ENCODE measurements around the gene REG4. TPM values are rescaled to one million over a fixed set of nuclear protein-coding genes. Genes with fewer than 3 reads are reported as not detected.
"Not testable (repeated sequence)": the region's sequence is repeated elsewhere in the genome, so short reads cannot be mapped to it uniquely, and the experiment has no call there.

Gene REG4
- total RNA-seq (0.76 TPM), polyA plus RNA-seq (1.2 TPM)
- long read RNA-seq, donor 1 = 0 reads
- long read RNA-seq, donor 2 = 0 reads
- long read RNA-seq, donor 3 = 0 reads
- long read RNA-seq, donor 4, partial matches to known transcripts = 0 of 2 reads
- long read RNA-seq, donor 4, other reads (novel, unspliced or antisense) = 0 of 2 reads
- long read RNA-seq, donor 5, partial matches to known transcripts = 0 of 2 reads
- long read RNA-seq, donor 5, other reads (novel, unspliced or antisense) = 0 of 2 reads
- long read RNA-seq, donor 6 = 0 reads
- long read RNA-seq, donor 7 = 0 reads
- long read RNA-seq, donor 8 = 0 reads
- long read RNA-seq, donor 9, partial matches to known transcripts = 0 of 1 reads
- long read RNA-seq, donor 9, other reads (novel, unspliced or antisense) = 0 of 1 reads
- long read RNA-seq, donor 10 = 0 reads

GRCh38 chr1:119811387-119811786, at the start of gene REG4:
REG4 (minus strand) TSS chr1:119811460; CDS start chr1:119808769, 2,691 bp downstream.
- Histone ChIP-seq H3K36me3 (ENCODE audit: control insufficient read depth in 2 of 2, insufficient read depth in 2 of 2, low read length in 1 of 2) (no peaks in the 10 kb centered on the region), H3K27me3 (ENCODE audit: control insufficient read depth in 2 of 2, insufficient read depth in 1 of 2, low read length in 1 of 2) (peaks cover 0 to 2% of the 10 kb centered on the region in 2 donors), H3K27ac (ENCODE audit: low read depth in 1 of 2, low read length in 1 of 2) (no peak within 1 kb of the TSS), H3K9me3 (ENCODE audit: control insufficient read depth in 2 of 2, insufficient read depth in 1 of 2, low read length in 1 of 2) (no peaks in the 10 kb centered on the region), H3K4me3 (ENCODE audit: low read length in 2 of 2) (no peak within 1 kb of the TSS), H3K4me1 (ENCODE audit: control insufficient read depth in 2 of 2, insufficient read depth in 2 of 2, low read length in 2 of 2) (no peaks in the 10 kb centered on the region)
- no peak for DNase-seq (ENCODE audit: low read depth in 6 of 9, low spot score in 9 of 9)
- WGBS = 94% methylated on average over 7 of the region's 7 CpGs

GRCh38 chr1:119859647-119860046, 48.4 kb upstream of the REG4 start:
- H3K27ac ChIP-seq (ENCODE audit: low read depth in 1 of 2, low read length in 1 of 2) = no peak overlapping the region
- WGBS = 11% methylated on average over 4 of the region's 4 CpGs
- peak in 1 of 9 donors; percentile 13 for DNase-seq (ENCODE audit: low read depth in 6 of 9, low spot score in 9 of 9)
- H3K9me3 ChIP-seq (ENCODE audit: control insufficient read depth in 2 of 2, insufficient read depth in 1 of 2, low read length in 1 of 2) = no peaks in the 10 kb centered on the region
- no peak overlapping the region for H3K4me3 ChIP-seq (ENCODE audit: low read length in 2 of 2)
- H3K36me3 ChIP-seq (ENCODE audit: control insufficient read depth in 2 of 2, insufficient read depth in 2 of 2, low read length in 1 of 2) = no peaks in the 10 kb centered on the region
- H3K4me1 ChIP-seq (ENCODE audit: control insufficient read depth in 2 of 2, insufficient read depth in 2 of 2, low read length in 2 of 2) = no peaks in the 10 kb centered on the region
- H3K27me3 ChIP-seq (ENCODE audit: control insufficient read depth in 2 of 2, insufficient read depth in 1 of 2, low read length in 1 of 2) = no peaks in the 10 kb centered on the region

GRCh38 chr1:119858556-119859214, 47.4 kb upstream of the REG4 start:
- H3K9me3 ChIP-seq (ENCODE audit: control insufficient read depth in 2 of 2, insufficient read depth in 1 of 2, low read length in 1 of 2); DNase-seq (ENCODE audit: low read depth in 6 of 9, low spot score in 9 of 9); H3K4me1 ChIP-seq (ENCODE audit: control insufficient read depth in 2 of 2, insufficient read depth in 2 of 2, low read length in 2 of 2); H3K27ac ChIP-seq (ENCODE audit: low read depth in 1 of 2, low read length in 1 of 2); H3K4me3 ChIP-seq (ENCODE audit: low read length in 2 of 2); H3K27me3 ChIP-seq (ENCODE audit: control insufficient read depth in 2 of 2, insufficient read depth in 1 of 2, low read length in 1 of 2); H3K36me3 ChIP-seq (ENCODE audit: control insufficient read depth in 2 of 2, insufficient read depth in 2 of 2, low read length in 1 of 2): not testable (repeated sequence)
- WGBS = 81% methylated on average over 4 of the region's 4 CpGs

GRCh38 chr1:119858126-119858525, 46.9 kb upstream of the REG4 start:
- WGBS = 96% methylated on average over 2 of the region's 2 CpGs
- DNase-seq (ENCODE audit: low read depth in 6 of 9, low spot score in 9 of 9) = no peak
- Histone ChIP-seq H3K27ac (ENCODE audit: low read depth in 1 of 2, low read length in 1 of 2) (no peak overlapping the region), H3K9me3 (ENCODE audit: control insufficient read depth in 2 of 2, insufficient read depth in 1 of 2, low read length in 1 of 2) (no peaks in the 10 kb centered on the region), H3K4me1 (ENCODE audit: control insufficient read depth in 2 of 2, insufficient read depth in 2 of 2, low read length in 2 of 2) (no peaks in the 10 kb centered on the region), H3K36me3 (ENCODE audit: control insufficient read depth in 2 of 2, insufficient read depth in 2 of 2, low read length in 1 of 2) (no peaks in the 10 kb centered on the region), H3K4me3 (ENCODE audit: low read length in 2 of 2) (no peak overlapping the region), H3K27me3 (ENCODE audit: control insufficient read depth in 2 of 2, insufficient read depth in 1 of 2, low read length in 1 of 2) (no peaks in the 10 kb centered on the region)

- H3K27me3 ChIP-seq (ENCODE audit: control insufficient read depth in 2 of 2, insufficient read depth in 1 of 2, low read length in 1 of 2) = no peaks in the 10 kb centered on the region
- H3K27ac ChIP-seq (ENCODE audit: low read depth in 1 of 2, low read length in 1 of 2) = no peak overlapping the region
- WGBS = 95% methylated on average over 23 of the region's 23 CpGs
- no peaks in the 10 kb centered on the region for H3K36me3 ChIP-seq (ENCODE audit: control insufficient read depth in 2 of 2, insufficient read depth in 2 of 2, low read length in 1 of 2)
- H3K9me3 ChIP-seq (ENCODE audit: control insufficient read depth in 2 of 2, insufficient read depth in 1 of 2, low read length in 1 of 2) = no peaks in the 10 kb centered on the region
- H3K4me3 ChIP-seq (ENCODE audit: low read length in 2 of 2) = no peak overlapping the region
- no peak for DNase-seq (ENCODE audit: low read depth in 6 of 9, low spot score in 9 of 9)
- H3K4me1 ChIP-seq (ENCODE audit: control insufficient read depth in 2 of 2, insufficient read depth in 2 of 2, low read length in 2 of 2) = no peaks in the 10 kb centered on the region
Observed at GRCh38 chr1:119853155-119853554, 41.9 kb upstream of the REG4 start.

GRCh38 chr1:119844206-119844605, 32.9 kb upstream of the REG4 start:
- H3K4me1 ChIP-seq (ENCODE audit: control insufficient read depth in 2 of 2, insufficient read depth in 2 of 2, low read length in 2 of 2); H3K27ac ChIP-seq (ENCODE audit: low read depth in 1 of 2, low read length in 1 of 2); H3K27me3 ChIP-seq (ENCODE audit: control insufficient read depth in 2 of 2, insufficient read depth in 1 of 2, low read length in 1 of 2); H3K36me3 ChIP-seq (ENCODE audit: control insufficient read depth in 2 of 2, insufficient read depth in 2 of 2, low read length in 1 of 2); H3K9me3 ChIP-seq (ENCODE audit: control insufficient read depth in 2 of 2, insufficient read depth in 1 of 2, low read length in 1 of 2); DNase-seq (ENCODE audit: low read depth in 6 of 9, low spot score in 9 of 9); H3K4me3 ChIP-seq (ENCODE audit: low read length in 2 of 2): not testable (repeated sequence)
- 88% methylated on average over 6 of the region's 6 CpGs for WGBS

GRCh38 chr1:119841306-119841705, 30.0 kb upstream of the REG4 start:
- no peaks in the 10 kb centered on the region for H3K4me1 ChIP-seq (ENCODE audit: control insufficient read depth in 2 of 2, insufficient read depth in 2 of 2, low read length in 2 of 2)
- 98% methylated on average over 6 of the region's 6 CpGs for WGBS

GRCh38 chr1:119840745-119841144, 29.5 kb upstream of the REG4 start:
- Histone ChIP-seq H3K9me3 (ENCODE audit: control insufficient read depth in 2 of 2, insufficient read depth in 1 of 2, low read length in 1 of 2) (no peaks in the 10 kb centered on the region), H3K27me3 (ENCODE audit: control insufficient read depth in 2 of 2, insufficient read depth in 1 of 2, low read length in 1 of 2) (no peaks in the 10 kb centered on the region), H3K4me3 (ENCODE audit: low read length in 2 of 2) (no peak overlapping the region), H3K27ac (ENCODE audit: low read depth in 1 of 2, low read length in 1 of 2) (no peak overlapping the region), H3K4me1 (ENCODE audit: control insufficient read depth in 2 of 2, insufficient read depth in 2 of 2, low read length in 2 of 2) (no peaks in the 10 kb centered on the region), H3K36me3 (ENCODE audit: control insufficient read depth in 2 of 2, insufficient read depth in 2 of 2, low read length in 1 of 2) (no peaks in the 10 kb centered on the region)
- WGBS = 90% methylated on average over 1 of the region's 1 CpG
- DNase-seq (ENCODE audit: low read depth in 6 of 9, low spot score in 9 of 9) = no peak

More at GRCh38 chr1:119841306-119841705, 30.0 kb upstream of the REG4 start:
- no peaks in the 10 kb centered on the region for H3K9me3 ChIP-seq (ENCODE audit: control insufficient read depth in 2 of 2, insufficient read depth in 1 of 2, low read length in 1 of 2)
- DNase-seq (ENCODE audit: low read depth in 6 of 9, low spot score in 9 of 9) = no peak
- no peak overlapping the region for H3K27ac ChIP-seq (ENCODE audit: low read depth in 1 of 2, low read length in 1 of 2)
- no peak overlapping the region for H3K4me3 ChIP-seq (ENCODE audit: low read length in 2 of 2)
- H3K36me3 ChIP-seq (ENCODE audit: control insufficient read depth in 2 of 2, insufficient read depth in 2 of 2, low read length in 1 of 2) = no peaks in the 10 kb centered on the region
- H3K27me3 ChIP-seq (ENCODE audit: control insufficient read depth in 2 of 2, insufficient read depth in 1 of 2, low read length in 1 of 2) = no peaks in the 10 kb centered on the region

GRCh38 chr1:119838236-119838635, 27.0 kb upstream of the REG4 start:
- 79% methylated on average over 3 of the region's 3 CpGs for WGBS
- Histone ChIP-seq H3K36me3 (ENCODE audit: control insufficient read depth in 2 of 2, insufficient read depth in 2 of 2, low read length in 1 of 2) (no peaks in the 10 kb centered on the region), H3K27me3 (ENCODE audit: control insufficient read depth in 2 of 2, insufficient read depth in 1 of 2, low read length in 1 of 2) (no peaks in the 10 kb centered on the region), H3K4me1 (ENCODE audit: control insufficient read depth in 2 of 2, insufficient read depth in 2 of 2, low read length in 2 of 2) (no peaks in the 10 kb centered on the region), H3K4me3 (ENCODE audit: low read length in 2 of 2) (no peak overlapping the region), H3K9me3 (ENCODE audit: control insufficient read depth in 2 of 2, insufficient read depth in 1 of 2, low read length in 1 of 2) (no peaks in the 10 kb centered on the region), H3K27ac (ENCODE audit: low read depth in 1 of 2, low read length in 1 of 2) (no peak overlapping the region)
- DNase-seq (ENCODE audit: low read depth in 6 of 9, low spot score in 9 of 9) = no peak

All from thymus (tissue), 14 donors.